NCI-H2107 treated with DMSO at 0.1 percent for 48 hours (cell line): Measurements from ENCODE around the gene CACNB2.

ENCODE experiments used
- DNase-seq: peaks from one replicate; lab custom pipeline; 2025; ENCODE audit not compliant: unreplicated experiment; lab: John Stamatoyannopoulos, UW

Gene CACNB2

DNA sequence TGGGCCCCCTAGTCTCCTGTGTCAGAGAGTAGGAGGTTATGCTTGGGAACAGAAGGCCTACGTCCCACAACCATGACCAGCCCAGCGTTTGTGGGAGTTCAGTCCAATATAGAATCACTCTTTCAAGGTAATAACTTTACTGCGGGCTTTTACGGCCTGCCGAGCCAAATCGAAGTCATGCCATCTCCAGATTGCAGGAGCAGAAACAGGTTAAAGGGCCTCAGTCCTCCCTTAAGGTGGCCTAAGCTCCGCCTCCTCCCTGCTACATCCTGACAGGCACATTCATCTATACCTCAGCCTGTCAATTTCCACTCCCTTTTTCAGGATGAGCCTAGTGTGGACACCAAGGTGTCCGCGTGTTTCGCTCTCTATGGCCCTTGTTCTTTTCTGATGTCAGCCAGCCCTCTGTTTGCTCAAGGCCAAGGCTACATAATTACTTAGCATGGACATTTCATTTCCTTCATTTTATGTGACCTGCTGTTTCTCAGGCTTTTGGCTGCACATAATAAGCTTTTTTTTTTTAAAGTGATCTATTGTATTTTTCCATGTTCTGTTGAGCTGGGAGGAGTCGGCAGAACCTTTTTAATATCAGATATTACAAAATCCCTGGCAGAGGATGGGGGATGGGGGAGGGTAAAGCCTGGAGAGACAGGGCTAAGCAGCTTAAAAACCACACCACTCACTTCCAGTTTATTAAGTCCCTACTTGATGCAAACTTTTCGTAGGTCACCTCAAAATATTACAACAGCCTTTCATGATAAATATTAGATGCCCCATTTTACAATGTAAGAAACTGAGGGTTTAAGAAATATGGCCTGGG lies 84.6 kb downstream of the CACNB2 start:
- no peak for DNase-seq

DNA sequence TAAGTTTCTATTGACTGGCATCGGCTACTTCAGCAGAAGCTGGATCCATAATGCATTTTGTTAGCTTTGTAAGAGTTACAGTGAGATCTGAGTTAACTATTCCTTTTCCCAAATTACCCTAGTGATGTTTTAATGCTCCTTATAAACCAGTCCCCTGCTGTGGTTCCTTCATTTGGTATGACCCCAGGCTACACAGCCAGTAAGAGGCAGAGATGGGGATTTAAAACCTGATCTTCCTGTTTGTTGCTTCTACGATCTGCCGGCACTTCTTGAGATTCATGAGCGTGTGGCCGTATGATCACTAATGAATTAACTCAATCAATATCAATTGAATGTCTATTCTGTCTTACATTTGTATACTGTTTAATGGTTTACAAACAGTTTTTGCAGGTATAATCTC lies 86.1 kb downstream of the CACNB2 start:
- no peak for DNase-seq

DNA sequence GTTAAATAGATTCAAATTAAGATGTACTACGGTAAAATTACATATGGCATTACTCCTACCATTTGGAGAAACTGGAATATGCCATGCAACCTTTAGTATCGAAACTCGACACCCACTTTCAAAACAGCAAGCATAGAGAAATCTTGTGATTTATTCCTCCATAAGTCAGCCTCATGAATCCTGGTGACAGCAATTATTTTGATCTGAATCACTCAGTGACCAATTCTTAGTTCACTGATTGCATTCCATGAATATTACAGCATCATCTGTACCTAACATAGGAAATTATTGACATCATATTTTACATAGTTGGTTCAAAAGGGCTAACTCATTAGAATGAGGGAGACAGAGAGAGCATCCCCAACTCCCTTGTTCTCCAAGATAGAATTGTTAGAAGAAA lies 89.6 kb downstream of the CACNB2 start:
- no peak for DNase-seq

DNA sequence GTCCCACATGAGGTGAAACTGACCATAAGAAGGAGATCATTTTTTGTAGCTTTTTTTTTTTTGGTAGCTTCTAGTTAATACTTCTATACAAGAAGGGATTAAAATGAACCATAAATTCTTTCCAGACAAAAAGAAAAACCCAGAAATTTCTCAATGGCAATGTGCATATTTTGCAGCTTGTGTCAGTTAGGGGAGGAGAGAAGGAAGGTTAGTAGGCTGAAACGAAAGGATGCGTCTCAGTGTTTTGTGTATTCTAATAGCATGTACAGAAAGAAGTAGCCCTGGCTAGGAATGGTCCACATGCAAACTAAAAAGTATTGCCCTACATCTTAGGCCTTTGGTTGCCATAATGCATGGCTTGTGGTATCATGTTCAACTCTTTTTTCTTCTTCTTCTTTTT lies 90.6 kb downstream of the CACNB2 start:
- DNase-seq = no peak

DNA sequence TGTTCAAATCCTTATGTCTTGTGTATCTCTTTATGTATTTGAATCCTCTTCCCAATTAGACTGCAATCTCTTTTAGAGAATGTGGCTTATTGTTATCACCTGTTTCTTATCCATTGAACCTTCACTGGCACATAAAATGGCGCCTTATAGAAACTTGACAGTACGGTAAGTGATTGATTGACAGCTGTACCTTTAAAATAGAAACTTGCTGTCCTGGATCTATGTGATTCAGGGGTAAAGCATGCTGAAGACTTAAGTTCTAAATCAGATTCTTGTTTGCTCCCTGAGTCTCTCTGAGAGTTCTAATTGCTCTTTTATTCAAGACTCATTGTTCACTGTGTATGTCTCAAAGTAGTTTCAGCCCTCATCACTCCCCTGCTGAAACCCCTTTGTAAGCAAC lies 91.3 kb downstream of the CACNB2 start:
- DNase-seq = no peak

DNA sequence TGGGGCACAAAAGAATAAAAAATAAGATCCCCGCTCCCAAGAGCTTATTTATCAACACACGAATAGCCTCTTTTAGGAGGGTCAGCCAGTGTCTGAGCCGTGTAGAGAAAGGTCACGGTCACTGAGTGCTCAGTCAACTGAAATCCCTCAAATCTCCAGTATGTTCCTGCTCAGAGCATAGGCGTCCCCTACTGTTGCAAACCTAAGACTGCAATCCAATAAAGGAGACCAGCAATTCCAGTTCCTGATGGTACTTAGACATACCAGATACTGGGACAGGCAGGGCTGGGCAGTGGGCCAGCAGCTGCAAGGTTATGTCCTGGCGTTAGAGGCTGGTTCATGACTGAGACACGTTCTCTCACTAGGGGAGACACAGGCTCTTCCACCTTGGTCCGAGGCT lies 93.6 kb downstream of the CACNB2 start:
- no peak for DNase-seq

DNA sequence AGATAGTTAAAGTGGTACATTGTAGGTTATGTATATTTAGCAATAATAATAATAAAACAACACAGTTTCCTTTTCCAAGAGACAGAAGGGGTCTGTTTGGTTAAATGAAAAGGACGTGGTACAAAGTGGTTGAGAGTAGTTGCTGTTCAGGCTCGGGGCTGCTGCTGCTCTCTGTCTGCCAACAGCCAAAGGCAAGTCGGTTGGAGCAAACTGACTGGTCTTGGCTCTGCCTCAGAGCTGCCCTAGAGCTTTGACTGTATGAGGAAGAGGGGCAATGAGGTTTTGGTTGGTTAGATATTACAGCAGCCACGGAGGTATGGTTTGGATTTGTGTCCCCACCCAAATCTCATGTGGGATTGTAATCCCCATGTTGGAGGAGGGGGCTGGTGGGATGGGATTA lies 95.3 kb downstream of the CACNB2 start:
- no peak for DNase-seq

DNA sequence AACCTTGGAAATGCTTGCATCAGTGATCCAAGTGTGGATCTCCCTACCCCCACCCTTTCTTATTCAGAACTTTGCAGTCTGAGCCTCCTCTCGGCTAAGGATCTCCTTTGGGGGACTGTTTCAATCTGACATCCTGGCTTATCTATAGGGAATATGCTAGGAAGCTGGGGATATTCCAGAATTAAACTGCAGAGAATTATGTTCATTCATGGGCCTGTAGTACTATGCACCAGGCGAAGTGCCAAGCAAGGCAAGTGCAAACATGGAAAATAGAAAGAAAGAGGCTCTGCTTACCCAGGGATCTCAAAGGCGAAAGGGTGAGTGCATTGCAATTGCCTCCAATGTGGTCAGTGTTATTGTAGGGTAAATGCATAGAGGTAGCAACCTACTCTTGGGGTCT lies 96.5 kb downstream of the CACNB2 start:
- no peak for DNase-seq

DNA sequence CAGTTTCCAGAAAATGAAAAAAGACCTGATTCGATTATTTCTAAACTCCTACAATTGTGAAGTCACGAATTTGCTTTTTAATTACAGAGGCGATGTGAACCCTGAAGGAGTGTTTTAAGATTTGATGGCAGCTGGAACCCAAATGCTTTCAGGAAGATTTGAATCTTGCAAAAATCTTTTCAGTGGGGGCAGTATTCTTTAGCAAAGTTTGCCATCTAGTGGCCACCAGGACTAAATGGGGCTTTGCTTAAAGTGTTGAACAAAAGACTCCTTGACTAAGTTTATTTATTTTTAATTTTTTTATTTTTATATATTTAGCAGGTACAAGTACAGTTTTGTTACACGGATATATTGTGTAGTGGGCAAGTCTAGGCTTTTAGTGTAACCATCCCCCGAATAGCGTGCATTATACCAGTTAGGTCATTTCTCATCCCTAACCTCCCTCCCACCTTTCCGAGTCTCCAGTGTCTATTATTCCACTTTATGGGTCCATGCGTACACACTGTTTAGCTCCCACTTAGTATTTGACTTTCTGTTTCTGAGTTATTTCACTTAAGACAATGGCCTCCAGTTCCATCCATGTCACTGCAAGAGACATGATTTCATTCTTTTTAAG lies 98.8 kb downstream of the CACNB2 start:
- no peak for DNase-seq

DNA sequence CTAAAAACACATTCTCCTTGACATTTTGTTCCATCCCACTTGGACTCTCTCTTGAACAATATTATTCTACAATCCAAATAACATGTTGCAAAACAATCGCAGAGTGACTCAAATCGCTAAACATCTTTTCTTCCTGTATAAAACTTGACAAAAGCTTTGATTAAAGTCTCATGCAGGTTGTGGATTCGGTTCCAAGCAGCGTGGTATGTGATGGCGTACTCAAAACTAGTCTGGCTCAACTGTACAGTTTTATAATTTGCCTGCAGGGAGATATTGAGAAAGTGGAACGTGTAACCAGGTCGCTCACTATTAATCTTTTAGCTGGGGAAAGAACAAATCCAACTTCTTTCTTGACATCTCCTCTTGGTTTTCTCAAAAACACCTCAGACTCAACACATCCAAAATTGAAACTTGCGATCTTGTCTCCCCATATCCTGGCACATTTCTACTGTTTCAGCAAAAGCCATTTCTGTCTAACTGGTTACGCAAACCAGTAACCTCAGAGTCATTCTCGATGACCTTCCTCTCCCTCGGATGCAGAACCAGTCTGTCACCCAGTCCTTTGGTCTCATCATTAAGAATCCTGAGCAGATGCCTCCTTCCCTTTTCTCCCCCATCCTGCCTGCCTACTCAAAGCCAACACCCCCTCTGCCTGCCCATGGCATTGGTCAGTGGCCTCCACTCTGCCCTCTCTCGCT lies 100.1 kb downstream of the CACNB2 start:
- DNase-seq = no peak

DNA sequence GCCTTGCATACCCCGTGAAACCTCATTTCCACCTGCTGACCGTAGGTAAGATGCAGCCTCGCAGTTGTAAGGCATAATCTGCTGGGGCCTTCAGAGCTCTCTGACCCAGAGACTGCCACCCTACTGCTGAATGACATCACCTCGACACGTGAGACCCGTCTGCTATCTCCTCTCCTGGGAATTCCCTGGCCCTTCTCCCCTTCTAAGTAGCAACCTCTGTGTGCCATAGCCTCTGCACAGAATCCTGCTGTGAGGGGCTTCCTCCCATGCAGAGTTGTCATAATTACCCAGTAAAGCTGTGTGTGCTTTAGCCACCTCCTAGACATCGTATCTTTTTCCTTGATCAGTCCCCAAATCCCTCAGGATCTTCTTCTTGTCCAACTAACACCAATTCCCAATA lies 106.7 kb downstream of the CACNB2 start:
- DNase-seq = no peak

DNA sequence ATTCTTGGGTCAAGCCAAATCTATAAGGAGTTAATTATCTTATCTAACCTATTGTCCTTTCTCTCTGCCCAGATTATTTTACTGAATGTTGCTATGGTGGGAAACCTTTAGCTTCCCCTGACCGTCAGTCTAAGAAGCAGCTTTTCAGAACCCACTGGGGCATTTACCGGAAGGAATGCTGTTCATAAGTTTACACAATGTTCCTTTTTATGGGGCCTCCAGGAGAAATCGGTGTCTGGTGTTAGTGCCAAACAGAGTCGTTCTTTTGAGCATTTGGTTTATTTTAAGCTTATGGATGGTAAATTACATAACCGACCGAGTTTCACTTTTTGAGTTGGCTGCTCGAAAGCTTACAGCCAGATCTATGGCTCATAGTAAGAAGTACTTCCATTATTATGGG lies 111.9 kb downstream of the CACNB2 start:
- no peak for DNase-seq

DNA sequence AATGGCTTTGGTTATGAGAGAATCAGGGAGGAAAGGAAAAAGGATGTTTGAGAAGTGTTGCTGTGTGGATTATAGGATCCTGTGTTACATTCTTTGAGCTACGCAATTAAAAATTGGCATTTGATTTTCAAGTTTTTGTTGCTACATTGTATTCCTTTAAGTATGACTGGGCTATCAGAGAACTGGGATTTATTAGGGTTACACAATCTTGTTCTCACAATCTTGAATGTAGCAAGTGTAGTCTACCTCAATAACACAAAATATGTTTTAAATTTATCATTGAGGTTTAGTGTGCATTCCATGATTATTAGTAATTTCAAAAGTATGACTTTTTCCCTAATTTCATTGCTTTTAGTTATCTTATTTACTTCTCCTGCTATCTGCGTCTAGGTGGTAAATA lies 113.9 kb downstream of the CACNB2 start:
- DNase-seq = no peak

DNA sequence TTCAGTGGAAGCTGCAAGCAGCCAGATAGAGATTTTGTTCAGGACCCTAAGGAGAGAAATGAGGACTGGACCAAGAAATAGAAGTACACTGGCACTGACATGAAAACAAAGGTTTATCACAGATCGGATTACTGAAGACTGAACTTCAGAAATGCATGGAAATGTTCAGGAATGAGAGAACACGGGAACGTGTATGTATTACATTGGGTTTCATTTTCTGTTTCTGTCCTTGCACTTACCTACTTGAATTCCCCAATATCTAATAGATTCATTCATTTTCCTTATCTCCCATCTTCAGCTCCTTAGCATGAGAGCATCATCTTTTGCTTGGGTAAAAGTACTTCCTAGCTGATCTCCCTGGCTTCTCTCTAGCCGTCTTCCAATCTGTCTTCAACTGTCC lies 114.5 kb downstream of the CACNB2 start:
- no peak for DNase-seq

DNA sequence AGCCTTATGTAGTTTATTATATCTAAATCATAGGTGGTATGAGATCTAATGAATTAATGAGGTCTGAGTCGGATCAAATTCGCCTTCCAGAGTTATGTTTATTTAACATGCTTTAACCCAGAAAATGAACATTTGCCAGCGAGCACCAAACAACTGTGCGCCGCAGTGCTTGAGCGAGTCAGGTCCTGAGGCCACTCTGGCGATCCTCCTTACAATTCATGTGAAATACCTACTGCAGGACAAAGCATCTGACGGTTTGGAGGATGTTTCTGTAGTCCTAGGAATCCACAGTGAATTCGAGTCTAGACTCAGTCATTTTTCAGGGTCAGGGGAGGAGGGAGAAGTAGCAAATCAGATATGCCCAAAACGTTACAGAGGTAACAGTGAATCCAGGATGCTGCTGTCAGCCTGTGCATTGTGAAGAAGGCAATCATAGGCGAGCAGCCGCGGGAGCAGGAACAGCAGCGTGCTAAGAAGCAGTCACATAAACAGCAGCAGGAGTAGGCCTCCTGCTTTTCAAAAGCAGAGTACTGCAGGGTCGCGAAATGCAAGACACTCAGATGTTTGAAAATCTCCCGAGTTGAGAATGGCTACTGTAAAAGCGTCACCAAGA lies 120.2 kb downstream of the CACNB2 start:
- DNase-seq = no peak

DNA sequence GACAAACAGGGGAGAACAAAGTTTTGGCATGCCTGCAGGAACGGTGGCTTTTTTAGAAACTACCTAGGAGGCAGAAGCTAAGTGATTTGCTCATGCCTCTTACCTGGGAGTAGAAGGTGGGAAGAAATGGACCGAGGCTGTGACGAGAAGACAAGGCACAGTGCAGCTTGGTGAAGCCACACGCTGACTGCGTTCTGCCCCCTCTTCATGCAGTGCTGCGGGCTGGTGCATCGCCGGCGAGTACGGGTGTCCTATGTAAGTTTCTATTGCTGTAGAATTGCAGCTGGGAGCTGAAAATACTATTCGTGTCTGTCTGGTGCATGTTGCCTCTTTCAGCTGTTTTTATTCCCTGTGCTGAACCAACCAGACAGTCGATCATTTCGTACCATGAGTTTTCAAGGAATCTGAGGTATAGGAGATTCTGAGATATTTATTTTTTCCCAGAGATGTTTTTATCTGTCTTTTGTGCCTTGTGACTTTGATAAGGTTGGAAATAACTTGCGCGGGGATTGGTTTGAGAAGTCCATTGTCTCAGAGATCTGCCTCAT lies 120.9 kb downstream of the CACNB2 start:
- DNase-seq = no peak

DNA sequence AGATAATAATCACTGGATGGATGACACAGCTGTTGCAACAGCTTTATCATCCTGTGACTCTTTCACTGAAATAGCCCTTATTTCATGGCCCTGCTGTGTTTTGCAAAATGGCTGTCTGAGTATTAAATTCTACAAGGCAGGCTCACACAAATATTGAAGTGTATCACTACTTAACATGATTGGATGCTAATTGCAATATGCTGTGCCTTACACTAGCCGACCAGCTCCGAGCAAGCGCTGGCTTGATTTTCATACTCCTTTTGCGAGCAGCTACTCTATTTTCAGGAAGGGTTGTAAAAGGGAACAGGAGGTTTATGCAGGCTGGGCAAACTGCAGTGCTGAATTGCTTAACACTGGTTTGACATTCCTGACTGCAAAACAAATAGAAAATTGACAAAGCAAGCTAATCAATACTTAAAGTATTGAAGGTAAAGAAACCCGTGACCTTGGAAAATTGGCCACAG lies 121.6 kb downstream of the CACNB2 start:
- DNase-seq = no peak

DNA sequence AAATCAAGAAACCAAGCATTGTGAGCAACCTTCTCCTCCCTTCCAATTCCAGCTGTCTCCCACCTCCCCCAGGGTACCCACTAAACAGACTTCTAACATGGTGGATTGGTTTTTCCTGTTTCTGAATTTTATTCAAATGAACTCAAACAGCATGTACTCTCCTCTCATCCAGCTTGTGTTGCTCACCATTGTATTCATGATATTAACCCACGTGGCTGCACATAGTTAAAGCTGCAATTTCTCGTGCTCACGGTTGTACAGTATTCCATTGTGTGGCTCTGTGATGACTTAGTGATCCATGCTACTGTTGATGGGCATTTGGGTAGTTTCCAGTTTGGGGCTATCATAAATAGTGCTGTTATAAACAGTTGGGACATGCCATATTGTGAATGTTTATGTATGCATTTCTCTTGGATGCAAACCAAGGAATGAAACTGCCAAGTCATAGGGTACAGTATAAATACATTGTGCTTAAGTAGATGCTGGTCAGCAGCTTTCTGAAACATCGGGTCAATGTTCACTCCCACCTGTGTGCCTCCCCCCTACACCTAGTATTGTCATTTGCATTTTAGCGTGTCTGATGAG lies 124.3 kb downstream of the CACNB2 start:
- DNase-seq = no peak

DNA sequence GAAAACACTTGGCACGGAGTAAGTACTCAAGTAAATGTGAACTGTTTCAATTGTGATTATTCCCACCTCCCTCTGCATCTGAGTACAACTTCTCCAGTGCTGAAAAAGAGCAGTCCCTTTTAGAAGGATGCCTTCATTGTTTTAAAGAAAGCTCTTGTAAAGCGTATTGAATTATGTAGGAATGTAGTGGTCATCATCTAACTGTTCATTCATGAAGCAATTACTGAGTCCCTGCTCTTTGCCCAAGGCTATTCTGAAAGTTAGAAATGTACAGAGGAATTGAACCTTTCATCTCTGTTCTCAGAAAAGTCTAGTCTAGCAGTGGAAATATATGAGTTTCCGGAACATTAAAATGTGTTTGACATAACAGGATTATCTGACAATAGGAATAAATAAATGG lies 127.8 kb downstream of the CACNB2 start:
- no peak for DNase-seq

DNA sequence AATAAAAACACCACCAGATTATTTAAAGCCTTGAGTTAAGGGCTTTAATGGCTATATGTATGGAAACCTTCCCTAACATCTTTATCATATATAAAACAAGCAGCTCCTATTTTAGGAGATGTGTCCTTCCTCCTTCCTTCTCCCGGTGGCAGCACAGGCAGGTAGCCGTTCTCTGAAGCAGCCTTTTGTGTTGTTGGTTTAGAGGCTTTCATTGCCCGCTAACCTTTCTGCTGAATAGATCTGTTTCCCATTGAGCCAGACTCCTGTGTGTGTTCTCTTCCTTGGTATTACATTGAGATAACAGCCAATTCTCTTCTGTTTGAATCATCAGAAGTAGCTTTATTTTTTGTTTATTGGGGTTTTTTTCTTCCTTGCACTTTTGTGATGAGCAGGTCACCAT lies 131.3 kb downstream of the CACNB2 start:
- no peak for DNase-seq

DNA sequence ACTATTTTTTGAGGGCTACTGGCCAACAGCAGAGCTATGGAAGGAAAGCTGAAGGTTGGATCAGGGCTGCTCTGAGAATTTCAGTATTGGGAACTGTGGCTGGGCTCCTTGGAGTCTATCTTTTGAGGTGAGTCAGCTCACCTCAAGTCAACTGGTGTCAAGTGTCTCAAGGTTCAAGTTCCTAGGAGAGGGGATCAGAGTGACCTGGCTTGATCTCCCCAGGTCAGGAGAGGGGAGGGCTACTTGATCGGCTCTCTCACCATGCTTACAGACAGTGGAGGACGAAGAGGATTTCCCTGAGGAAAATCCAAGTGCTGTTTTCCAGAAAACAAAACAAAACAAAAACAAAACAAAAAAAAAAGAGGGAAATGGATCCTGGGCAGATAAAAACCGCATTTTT lies 132.8 kb downstream of the CACNB2 start:
- DNase-seq = no peak
